Islet of Langerhans (tissue), 1 donor: Measurements from ENCODE around the gene STX5.
"Not testable (repeated sequence)": the region's sequence is repeated elsewhere in the genome, so short reads cannot be mapped to it uniquely, and the experiment has no call there.

Experiments used
- FAIRE-seq: peaks from one replicate; lab custom pipeline; 2011; peaks lifted over from hg19 to GRCh38; lab: Jason Lieb, UNC

Gene STX5

GRCh38 chr11:62828130-62828529, 3.7 kb downstream of the STX5 start:
- FAIRE-seq: not testable (repeated sequence)

GRCh38 chr11:62823677-62824076, 8.2 kb downstream of the STX5 start:
- FAIRE-seq: no peak

GRCh38 chr11:62817129-62817528, 14.7 kb downstream of the STX5 start:
- FAIRE-seq: no peak

- no peak for FAIRE-seq
These were observed 15.3 kb downstream of the STX5 start for GRCh38 chr11:62816557-62816956.

- no peak for FAIRE-seq
These were observed 20.2 kb downstream of the STX5 start for GRCh38 chr11:62811659-62812058.

GRCh38 chr11:62810748-62811147, 21.1 kb downstream of the STX5 start:
- no peak for FAIRE-seq

GRCh38 chr11:62806611-62807121, 25.2 kb downstream of the STX5 start:
- FAIRE-seq: no peak

GRCh38 chr11:62805961-62806441, 25.9 kb downstream of the STX5 start:
- no peak for FAIRE-seq

GRCh38 chr11:62805076-62805892, 26.6 kb downstream of the STX5 start, which contains the start of gene NXF1:
Gene NXF1, minus strand, starts transcription at chr11:62805440. Its CDS starts 84 bp downstream, at chr11:62805356.
- FAIRE-seq: no peak

GRCh38 chr11:62804310-62805075, 27.4 kb downstream of the STX5 start:
- no peak for FAIRE-seq

GRCh38 chr11:62801071-62801470, 30.8 kb downstream of the STX5 start:
- no peak for FAIRE-seq

- FAIRE-seq: no peak
These were observed 32.4 kb downstream of the STX5 start for GRCh38 chr11:62799486-62799885.

- no peak for FAIRE-seq
These were observed 35.6 kb downstream of the STX5 start for GRCh38 chr11:62796281-62796680.

GRCh38 chr11:62794201-62794775, 37.6 kb downstream of the STX5 start:
- FAIRE-seq: no peak

GRCh38 chr11:62792202-62792575, 39.7 kb downstream of the STX5 start:
- FAIRE-seq: no peak

GRCh38 chr11:62791501-62792201, 40.2 kb downstream of the STX5 start, which contains the start of gene TMEM223:
Gene TMEM223, minus strand, starts transcription at chr11:62792006. Its CDS starts 12 bp downstream, at chr11:62791994.
- FAIRE-seq: no peak

GRCh38 chr11:62789576-62789975, 42.3 kb downstream of the STX5 start:
- no peak for FAIRE-seq

- no peak for FAIRE-seq
These were observed 42.9 kb downstream of the STX5 start for GRCh38 chr11:62788991-62789390.

- FAIRE-seq: no peak
These were observed 44.7 kb downstream of the STX5 start, which contains the start of gene TMEM179B for GRCh38 chr11:62787005-62787759. Gene TMEM179B, plus strand, starts transcription at chr11:62787402. Its CDS starts 30 bp downstream, at chr11:62787432.

- no peak for FAIRE-seq
These were observed 45.4 kb downstream of the STX5 start for GRCh38 chr11:62786318-62787004.
